ENCODE results near the gene AMBP.

The AMBP gene

GRCh38 chr9:114078021-114078780, at the start of gene AMBP:
Gene AMBP, minus strand, starts transcription at chr9:114078300. Its CDS starts 91 bp downstream, at chr9:114078209.
- Mint-ChIP-seq H3K27ac (no peak within 1 kb of the TSS), H3K27me3 (no peaks in the 10 kb centered on the region)

GRCh38 chr9:114126247-114127060, 48.4 kb upstream of the AMBP start:
- peaks cover 4% of the 10 kb centered on the region for H3K9me3 Mint-ChIP-seq

More at GRCh38 chr9:114078021-114078780, at the start of gene AMBP:
- no peaks in the 10 kb centered on the region for H3K4me1 Mint-ChIP-seq
- no peak within 1 kb of the TSS for H3K4me3 Mint-ChIP-seq
- no peaks in the 10 kb centered on the region for H3K36me3 Mint-ChIP-seq
- H3K9me3 Mint-ChIP-seq: no peaks in the 10 kb centered on the region

GRCh38 chr9:114125476-114126013, 47.4 kb upstream of the AMBP start:
- no peaks in the 10 kb centered on the region for H3K4me1 Mint-ChIP-seq
- H3K27me3 Mint-ChIP-seq: peaks cover 6% of the 10 kb centered on the region
- H3K4me3 Mint-ChIP-seq: no peak overlapping the region
- H3K9me3 Mint-ChIP-seq: peaks cover 4% of the 10 kb centered on the region
- no peaks in the 10 kb centered on the region for H3K36me3 Mint-ChIP-seq
- H3K27ac Mint-ChIP-seq: no peak overlapping the region

More at GRCh38 chr9:114126247-114127060, 48.4 kb upstream of the AMBP start:
- Mint-ChIP-seq H3K4me3 (no peak overlapping the region), H3K27me3 (peaks cover 8% of the 10 kb centered on the region), H3K36me3 (no peaks in the 10 kb centered on the region), H3K27ac (no peak overlapping the region), H3K4me1 (no peaks in the 10 kb centered on the region)

GRCh38 chr9:114124666-114125475, 46.8 kb upstream of the AMBP start:
- no peak overlapping the region for H3K27ac Mint-ChIP-seq
- peaks cover 5% of the 10 kb centered on the region for H3K27me3 Mint-ChIP-seq
- H3K9me3 Mint-ChIP-seq: peaks cover 4% of the 10 kb centered on the region
- no peaks in the 10 kb centered on the region for H3K36me3 Mint-ChIP-seq
- H3K4me3 Mint-ChIP-seq: no peak overlapping the region
- H3K4me1 Mint-ChIP-seq: no peaks in the 10 kb centered on the region

GRCh38 chr9:114124138-114124537, 46.0 kb upstream of the AMBP start:
- Mint-ChIP-seq H3K36me3 (no peaks in the 10 kb centered on the region), H3K27me3 (peaks cover 5% of the 10 kb centered on the region), H3K27ac (no peak overlapping the region), H3K4me3 (no peak overlapping the region), H3K4me1 (no peaks in the 10 kb centered on the region), H3K9me3 (peaks cover 4% of the 10 kb centered on the region)

- no peak overlapping the region for H3K4me3 Mint-ChIP-seq
- H3K27ac Mint-ChIP-seq: no peak overlapping the region
- H3K9me3 Mint-ChIP-seq: peaks cover 4% of the 10 kb centered on the region
- H3K4me1 Mint-ChIP-seq: no peaks in the 10 kb centered on the region
- no peaks in the 10 kb centered on the region for H3K36me3 Mint-ChIP-seq
- H3K27me3 Mint-ChIP-seq: peaks cover 2% of the 10 kb centered on the region
These were observed 45.2 kb upstream of the AMBP start for GRCh38 chr9:114123031-114123977.

- no peaks in the 10 kb centered on the region for H3K4me1 Mint-ChIP-seq
- no peaks in the 10 kb centered on the region for H3K36me3 Mint-ChIP-seq
- peaks cover 1% of the 10 kb centered on the region for H3K27me3 Mint-ChIP-seq
- peaks cover 3% of the 10 kb centered on the region for H3K9me3 Mint-ChIP-seq
- H3K4me3 Mint-ChIP-seq: no peak overlapping the region
- H3K27ac Mint-ChIP-seq: no peak overlapping the region
These were observed 44.3 kb upstream of the AMBP start for GRCh38 chr9:114122136-114123027.

- H3K4me3 Mint-ChIP-seq: no peak overlapping the region
- H3K4me1 Mint-ChIP-seq: no peaks in the 10 kb centered on the region
- H3K36me3 Mint-ChIP-seq: no peaks in the 10 kb centered on the region
- no peak overlapping the region for H3K27ac Mint-ChIP-seq
- H3K27me3 Mint-ChIP-seq: peaks cover 3% of the 10 kb centered on the region
- H3K9me3 Mint-ChIP-seq: no peaks in the 10 kb centered on the region
These were observed 43.4 kb upstream of the AMBP start for GRCh38 chr9:114121227-114122135.

GRCh38 chr9:114120192-114121014, 42.3 kb upstream of the AMBP start:
- H3K27me3 Mint-ChIP-seq: peaks cover 3% of the 10 kb centered on the region
- H3K9me3 Mint-ChIP-seq: no peaks in the 10 kb centered on the region
- H3K4me1 Mint-ChIP-seq: no peaks in the 10 kb centered on the region
- no peak overlapping the region for H3K27ac Mint-ChIP-seq
- no peaks in the 10 kb centered on the region for H3K36me3 Mint-ChIP-seq
- no peak overlapping the region for H3K4me3 Mint-ChIP-seq

- Mint-ChIP-seq H3K4me3 (no peak overlapping the region), H3K27ac (no peak overlapping the region), H3K27me3 (peaks cover 3% of the 10 kb centered on the region), H3K9me3 (no peaks in the 10 kb centered on the region), H3K4me1 (no peaks in the 10 kb centered on the region), H3K36me3 (no peaks in the 10 kb centered on the region)
These were observed 41.4 kb upstream of the AMBP start for GRCh38 chr9:114119242-114120191.

GRCh38 chr9:114117996-114118830, 40.1 kb upstream of the AMBP start:
- H3K4me3 Mint-ChIP-seq: no peak overlapping the region
- no peaks in the 10 kb centered on the region for H3K36me3 Mint-ChIP-seq
- H3K27me3 Mint-ChIP-seq: peaks cover 5% of the 10 kb centered on the region
- H3K9me3 Mint-ChIP-seq: no peaks in the 10 kb centered on the region
- no peak overlapping the region for H3K27ac Mint-ChIP-seq
- no peaks in the 10 kb centered on the region for H3K4me1 Mint-ChIP-seq
